Endothelial cell of umbilical vein (primary cell): ENCODE measurements around the gene ARRDC1. TPM values are rescaled to one million over a fixed set of nuclear protein-coding genes. Genes with fewer than 3 reads are reported as not detected.

Source experiments
- BruUV-seq: library from RNA; stranded (reverse); fragments of 400-500 nt; replicated peaks from 2 replicates; lab custom pipeline; 2021; lab: Mats Ljungman, UMichigan
- CTCF ChIA-PET: fragments of 300-600, 350-600 bp; sonication (Branson Sonifier 250); formaldehyde crosslinking; loops from one replicate; lab custom pipeline; 2021; ENCODE audit warnings: antibody characterized with exemption, inconsistent platforms; lab: Charles Lee
- POLR2A ChIA-PET: fragments of 300-600, 350-600 bp; sonication (Branson Sonifier 250); formaldehyde crosslinking; loops from one replicate; lab custom pipeline; 2021; ENCODE audit warnings: antibody characterized with exemption, inconsistent platforms; lab: Charles Lee
- DNase-seq: peaks from one replicate; pipeline ENCODE4 v3.0.0-alpha.2; 2011; ENCODE audit warnings: low read depth, low spot score
- FAIRE-seq: peaks from 2 replicates; lab custom pipeline; 2011; peaks lifted over from hg19 to GRCh38; lab: Jason Lieb, UNC
- H2AFZ ChIP-seq: 2 replicates; pipeline ENCODE4 v1.6.0; 2012; ENCODE audit warnings: low read depth, low read length, control low read depth, inconsistent platforms
- H3K27ac ChIP-seq: 2 replicates; pipeline ENCODE4 v1.5.1; 2011; ENCODE audit warnings: low read depth, mild to moderate bottlenecking, control low read depth, low read length, moderate library complexity; ENCODE audit not compliant: insufficient read depth
- H3K27me3 ChIP-seq, 2 experiments: 2 replicates each; pipeline versions ENCODE4 v1.6.0 to v1.6.1; 2011; ENCODE audit warnings: low read length in 2 of 2, mixed read lengths in 1 of 2; ENCODE audit not compliant: control insufficient read depth in 2 of 2, insufficient read depth in 2 of 2
- H3K36me3 ChIP-seq, 2 experiments: 2 replicates in 1 of 2; 3 replicates in 1 of 2; pipeline ENCODE4 v1.5.1; 2011; ENCODE audit warnings: low read length in 2 of 2, mild to moderate bottlenecking in 1 of 2, moderate library complexity in 1 of 2; ENCODE audit not compliant: control insufficient read depth in 2 of 2, insufficient read depth in 2 of 2; ENCODE audit errors: extremely low read depth in 1 of 2
- H3K4me1 ChIP-seq: 3 replicates; pipeline ENCODE4 v1.5.1; 2011; ENCODE audit warnings: mild to moderate bottlenecking, low read length; ENCODE audit not compliant: control insufficient read depth, insufficient read depth; ENCODE audit errors: extremely low read depth
- H3K4me2 ChIP-seq: 2 replicates; pipeline ENCODE4 v1.6.1; 2011; ENCODE audit warnings: low read length, control low read depth, mixed read lengths; ENCODE audit not compliant: insufficient read depth
- H3K4me3 ChIP-seq, 3 experiments: fragments of 200-600 bp in 1 of 3; sonication (generic), shearing (Covaris generic) in 1 of 3; replicated peaks in 1 of 3; 2 replicates each; pipeline ENCODE4 v1.5.1; 2011 to 2016; ENCODE audit warnings: control low read depth in 3 of 3, low read length in 3 of 3, mild to moderate bottlenecking in 2 of 3, inconsistent platforms in 1 of 3, low read depth in 1 of 3, moderate library complexity in 1 of 3; ENCODE audit not compliant: insufficient read depth in 1 of 3
- H3K79me2 ChIP-seq: 2 replicates; pipeline ENCODE4 v1.6.0; 2012; ENCODE audit warnings: low read length, inconsistent platforms; ENCODE audit not compliant: control insufficient read depth, insufficient read depth
- H3K9ac ChIP-seq: replicated peaks from 2 replicates; pipeline ENCODE3; 2011; ENCODE audit warnings: low read length, control low read depth; ENCODE audit not compliant: insufficient read depth; ENCODE audit errors: extremely low read depth
- H3K9me1 ChIP-seq: replicated peaks from 3 replicates; pipeline ENCODE4 v1.6.0; 2011; ENCODE audit warnings: mild to moderate bottlenecking, low read length; ENCODE audit not compliant: control insufficient read depth, insufficient read depth; ENCODE audit errors: extremely low read depth
- H3K9me3 ChIP-seq: replicated peaks from 2 replicates; pipeline ENCODE4 v1.5.1; 2012; ENCODE audit warnings: low read length, inconsistent platforms; ENCODE audit not compliant: control insufficient read depth, insufficient read depth
- H4K20me1 ChIP-seq: replicated peaks from 2 replicates; pipeline ENCODE3; 2011; ENCODE audit warnings: mild to moderate bottlenecking, low read length; ENCODE audit not compliant: control insufficient read depth, insufficient read depth; ENCODE audit errors: extremely low read depth
- EZH2 ChIP-seq: IDR thresholded peaks from 2 replicates; pipeline ENCODE4 v1.6.1; 2012; ENCODE audit warnings: borderline replicate concordance, low read depth, mild to moderate bottlenecking, moderate library complexity, low read length, inconsistent platforms; ENCODE audit not compliant: severe bottlenecking
- FOS ChIP-seq: IDR thresholded peaks from 2 replicates; pipeline ENCODE4 v1.6.1; 2011; ENCODE audit warnings: mild to moderate bottlenecking, low read length, moderate library complexity, borderline replicate concordance; ENCODE audit not compliant: insufficient read depth
- GATA2 ChIP-seq: IDR thresholded peaks from 2 replicates; pipeline ENCODE4 v1.7.0; 2011; ENCODE audit warnings: low read depth, mild to moderate bottlenecking, moderate library complexity, mixed read lengths, low read length; ENCODE audit not compliant: insufficient read length, insufficient read depth
- JUN ChIP-seq: IDR thresholded peaks from 2 replicates; pipeline ENCODE4 v1.6.1; 2011; ENCODE audit warnings: borderline replicate concordance, low read depth; ENCODE audit not compliant: insufficient read length, insufficient read depth
- MYC ChIP-seq: IDR thresholded peaks from one replicate; pipeline ENCODE4 v1.6.1; 2011; ENCODE audit warnings: mild to moderate bottlenecking, low read depth, low read length
- POLR2A ChIP-seq: IDR thresholded peaks from 2 replicates; pipeline ENCODE4 v1.6.1; 2012; ENCODE audit warnings: low read depth, mild to moderate bottlenecking, control low read depth, low read length
- POLR2AphosphoS5 ChIP-seq: IDR thresholded peaks from 2 replicates; pipeline ENCODE4 v1.6.1; 2012; ENCODE audit warnings: low read depth, mild to moderate bottlenecking, control low read depth, low read length, moderate library complexity; ENCODE audit not compliant: insufficient read depth
- dilution Hi-C: fragments of 300-500 bp; cut with MboI; formaldehyde crosslinking; loops from one replicate; pipeline ENCODE4 v1.15.0; 2019; ENCODE audit warnings: low sequenced_read_pairs; ENCODE audit not compliant: extremely low pct_ligation_motif_present
- intact Hi-C: fragments of 100-400 bp; cut with micrococcal nuclease; formaldehyde crosslinking; loops from one replicate; pipeline ENCODE4 v1.10.0; 2022
- polyA plus RNA-seq, 4 experiments: library from polyadenylated mRNA; depleted of rRNA in 3 of 4; stranded (reverse) in 3 of 4; unstranded in 1 of 4; fragments of >200 nt; gene quantifications; 2 replicates each; pipeline versions ENCODE4 v1.2.1 to v1.2.3, GENCODE V29; 2011 to 2012; ENCODE audit warnings: missing spikeins in 1 of 4
- total RNA-seq: library from RNA; stranded (reverse); gene quantifications from 2 replicates; pipeline ENCODE4 v1.2.3, GENCODE V29; 2021
- TF ChIP-seq, protein P1 (sequence below), 2 donors: IDR thresholded peaks; 1 replicate in 1 of 2; 2 replicates in 1 of 2; pipeline ENCODE4 v1.5.1; 2011; ENCODE audit warnings: low read length in 2 of 2, mild to moderate bottlenecking in 2 of 2, moderate library complexity in 2 of 2, control low read depth in 1 of 2, inconsistent platforms in 1 of 2, low read depth in 1 of 2; ENCODE audit not compliant: insufficient read depth in 1 of 2; ENCODE audit errors: extremely low read depth in 1 of 2

ARRDC1 gene
- total and polyA plus RNA-seq, 2 donors (not counting 3 experiments of a cell fraction or from before 2014, with no cell fraction given) = 22.5 to 51.0 TPM

DNA sequence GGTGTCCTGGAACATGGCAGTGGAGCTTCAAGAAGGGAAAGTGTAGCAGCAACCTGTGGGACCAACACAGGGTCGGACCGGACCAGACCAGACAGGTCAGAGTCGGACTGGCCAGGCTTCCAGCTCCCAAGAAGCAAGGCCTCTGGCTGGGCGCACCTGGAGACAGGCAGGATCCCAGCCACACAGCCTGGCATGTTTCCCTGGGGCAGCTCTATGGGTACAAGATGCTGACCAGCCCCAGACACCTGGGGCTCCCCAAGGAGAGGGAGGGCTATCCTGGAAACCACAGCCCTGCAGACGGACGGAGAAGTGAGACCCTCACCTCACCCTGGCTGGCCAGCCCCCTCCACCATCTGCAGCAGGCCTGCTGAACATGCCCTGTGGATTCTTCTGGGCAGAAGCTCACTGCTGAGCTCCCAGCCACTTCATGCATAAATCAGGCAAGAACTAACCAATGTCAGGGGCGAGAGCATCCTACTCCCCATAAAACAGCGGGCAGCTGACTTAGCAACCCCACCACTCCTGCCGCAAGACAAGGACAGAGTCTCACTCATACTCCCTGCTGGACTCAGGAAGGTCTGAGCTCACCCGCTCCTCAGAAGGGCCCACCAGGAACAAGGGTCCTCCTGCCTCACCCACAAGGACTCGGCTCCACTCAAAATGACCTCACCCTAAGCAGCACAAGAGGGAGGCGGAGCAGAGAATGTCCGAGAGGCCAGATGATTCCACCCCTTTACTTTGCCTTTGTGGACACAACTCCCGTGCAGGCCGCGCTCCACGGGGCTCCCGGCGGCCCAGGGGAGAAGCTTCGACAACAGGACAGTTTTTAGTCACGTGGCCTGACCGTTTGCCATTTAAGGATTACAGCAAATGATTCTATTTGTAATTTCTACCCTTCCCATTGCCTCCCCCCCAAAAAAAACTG is 23.9 kb upstream of the ARRDC1 start:
- Histone ChIP-seq H3K36me3 (peaks cover 0 to 29% of the 10 kb centered on the region in 2 experiments), H3K9me3 (no peaks in the 10 kb centered on the region), H3K27me3 (no peaks in the 10 kb centered on the region), H4K20me1 (no peaks in the 10 kb centered on the region), H3K4me3 (no peak overlapping the region), H3K4me2 (no peak overlapping the region), H3K4me1 (peaks cover 12% of the 10 kb centered on the region), H3K9ac (no peak overlapping the region), H2AFZ (no peak overlapping the region), H3K27ac (no peak overlapping the region), H3K79me2 (peaks cover 18% of the 10 kb centered on the region), H3K9me1 (no peaks in the 10 kb centered on the region)
- ChIA-PET POLR2A (no interaction called here), CTCF (interaction anchor here (1.0 to 1.4 kb wide), 3 partner anchors 22 to 113 kb away, joined by 3 to 5 read pairs (median 4); no protein-coding TSS in a partner anchor)
- intact Hi-C loops = no loop called here
- no TSS peak for BruUV-seq
- no peak for DNase-seq
- TF ChIP-seq GATA2 (no peak), EZH2 (no peak), POLR2AphosphoS5 (no peak), FOS (no peak), POLR2A (no peak), MYC (no peak), JUN (no peak)
- TF ChIP-seq, protein P1, sequence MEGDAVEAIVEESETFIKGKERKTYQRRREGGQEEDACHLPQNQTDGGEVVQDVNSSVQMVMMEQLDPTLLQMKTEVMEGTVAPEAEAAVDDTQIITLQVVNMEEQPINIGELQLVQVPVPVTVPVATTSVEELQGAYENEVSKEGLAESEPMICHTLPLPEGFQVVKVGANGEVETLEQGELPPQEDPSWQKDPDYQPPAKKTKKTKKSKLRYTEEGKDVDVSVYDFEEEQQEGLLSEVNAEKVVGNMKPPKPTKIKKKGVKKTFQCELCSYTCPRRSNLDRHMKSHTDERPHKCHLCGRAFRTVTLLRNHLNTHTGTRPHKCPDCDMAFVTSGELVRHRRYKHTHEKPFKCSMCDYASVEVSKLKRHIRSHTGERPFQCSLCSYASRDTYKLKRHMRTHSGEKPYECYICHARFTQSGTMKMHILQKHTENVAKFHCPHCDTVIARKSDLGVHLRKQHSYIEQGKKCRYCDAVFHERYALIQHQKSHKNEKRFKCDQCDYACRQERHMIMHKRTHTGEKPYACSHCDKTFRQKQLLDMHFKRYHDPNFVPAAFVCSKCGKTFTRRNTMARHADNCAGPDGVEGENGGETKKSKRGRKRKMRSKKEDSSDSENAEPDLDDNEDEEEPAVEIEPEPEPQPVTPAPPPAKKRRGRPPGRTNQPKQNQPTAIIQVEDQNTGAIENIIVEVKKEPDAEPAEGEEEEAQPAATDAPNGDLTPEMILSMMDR (IDR thresholded peaks at IDR 0.05; ENCODE audit: extremely low read depth in 1 of 2, insufficient read depth in 1 of 2, low read depth in 1 of 2, low read length in 2 of 2) = no peak
- FAIRE-seq = no peak
- dilution Hi-C loops = no loop called here
